GM23338 (cell line): ENCODE measurements around the gene MT1A. TPM values are rescaled to one million over a fixed set of nuclear protein-coding genes. Genes with fewer than 3 reads are reported as not detected.

Source experiments
- ATAC-seq: fragments of 200-7000 bp; cut with Tn5 transposase; 3 replicates; pipeline ENCODE4 v1.9.1; 2020
- DNase-seq: peaks from one replicate; pipeline ENCODE4 v3.0.0-alpha.2; 2015; ENCODE audit warnings: low spot score
- H2AFZ ChIP-seq: fragments of 200-600 bp; sonication (generic); 2 replicates; pipeline ENCODE4 v1.8.0; 2016; ENCODE audit warnings: antibody characterized with exemption, mild to moderate bottlenecking, moderate library complexity
- H3F3A ChIP-seq: fragments of 200-600 bp; sonication (generic); replicated peaks from 2 replicates; pipeline ENCODE4 v1.8.0; 2017; ENCODE audit warnings: antibody characterized with exemption, mixed run types, low read depth
- H3K27ac ChIP-seq: fragments of 200-600 bp; sonication (generic); 2 replicates; pipeline ENCODE4 v1.6.1; 2016; ENCODE audit warnings: low read depth
- H3K27me3 ChIP-seq: fragments of 200-600 bp; sonication (generic); 2 replicates; pipeline ENCODE4 v1.8.0; 2016; ENCODE audit warnings: mild to moderate bottlenecking, mixed run types, moderate library complexity; ENCODE audit not compliant: insufficient read depth
- H3K36me3 ChIP-seq: fragments of 200-600 bp; sonication (generic); 2 replicates; pipeline ENCODE4 v1.8.0; 2016; ENCODE audit warnings: mild to moderate bottlenecking; ENCODE audit not compliant: insufficient read depth
- H3K4me1 ChIP-seq: fragments of 200-600 bp; sonication (generic); 2 replicates; pipeline ENCODE4 v1.8.0; 2016; ENCODE audit warnings: mild to moderate bottlenecking, moderate library complexity; ENCODE audit not compliant: insufficient read depth
- H3K4me2 ChIP-seq: fragments of 200-600 bp; sonication (generic); 2 replicates; pipeline ENCODE4 v1.7.1; 2017; ENCODE audit warnings: mixed run types
- H3K4me3 ChIP-seq: fragments of 200-600 bp; sonication (generic); 2 replicates; pipeline ENCODE4 v1.6.1; 2016; ENCODE audit warnings: mixed run types
- H3K79me2 ChIP-seq: fragments of 200-600 bp; sonication (generic); replicated peaks from 2 replicates; pipeline ENCODE4 v1.8.0; 2017; ENCODE audit warnings: mild to moderate bottlenecking; ENCODE audit not compliant: insufficient read depth
- H3K9me2 ChIP-seq: fragments of 200-600 bp; sonication (generic); 2 replicates; pipeline ENCODE4 v1.8.0; 2017; ENCODE audit not compliant: insufficient read depth
- H4K20me1 ChIP-seq: fragments of 200-600 bp; sonication (generic); replicated peaks from 2 replicates; pipeline ENCODE4 v1.8.0; 2017; ENCODE audit warnings: mild to moderate bottlenecking; ENCODE audit not compliant: insufficient read depth
- H3K27ac Mint-ChIP-seq: 2 replicates; pipeline ENCODE4 v1.8.0; 2020; ENCODE audit warnings: inconsistent platforms, mild to moderate bottlenecking, moderate library complexity, mixed read lengths
- H3K27me3 Mint-ChIP-seq: 3 replicates; pipeline ENCODE4 v1.8.0; 2022; ENCODE audit warnings: low read depth, mild to moderate bottlenecking, moderate library complexity, mixed read lengths, inconsistent platforms; ENCODE audit not compliant: insufficient read depth, poor library complexity
- H3K36me3 Mint-ChIP-seq: 3 replicates; pipeline ENCODE4 v1.8.0; 2021; ENCODE audit warnings: low read depth, mild to moderate bottlenecking, inconsistent platforms, moderate library complexity, mixed read lengths
- H3K4me1 Mint-ChIP-seq: 3 replicates; pipeline ENCODE4 v1.8.0; 2020; ENCODE audit warnings: mild to moderate bottlenecking, inconsistent platforms, mixed read lengths
- H3K4me3 Mint-ChIP-seq: 3 replicates; pipeline ENCODE4 v1.8.0; 2021; ENCODE audit warnings: moderate library complexity, mild to moderate bottlenecking, inconsistent platforms, mixed read lengths
- H3K9me3 Mint-ChIP-seq: 3 replicates; pipeline ENCODE4 v1.8.0; 2020; ENCODE audit warnings: moderate library complexity, mild to moderate bottlenecking, inconsistent platforms, mixed read lengths
- CREB1 ChIP-seq: fragments of 250-450 bp; sonication (Bioruptor Pico); IDR thresholded peaks from 2 replicates; pipeline ENCODE4 v1.5.0; 2020; ENCODE audit warnings: low read depth, mild to moderate bottlenecking, moderate library complexity
- EZH2 ChIP-seq: fragments of 200-600 bp; sonication (generic); IDR thresholded peaks from one replicate; pipeline ENCODE4 v1.8.0; 2017; ENCODE audit warnings: antibody characterized with exemption, mild to moderate bottlenecking, low read depth; ENCODE audit not compliant: unreplicated experiment
- EZH2phosphoT487 ChIP-seq: fragments of 200-600 bp; sonication (generic); IDR thresholded peaks from one replicate; pipeline ENCODE4 v1.8.1; 2018; ENCODE audit warnings: antibody characterized with exemption; ENCODE audit not compliant: unreplicated experiment
- JUNB ChIP-seq: IDR thresholded peaks from one replicate; pipeline ENCODE4 v1.6.1; 2016; ENCODE audit warnings: antibody characterized with exemption; ENCODE audit not compliant: unreplicated experiment
- NANOG ChIP-seq: IDR thresholded peaks from 2 replicates; pipeline ENCODE4 v1.6.1; 2016; ENCODE audit warnings: antibody characterized with exemption, borderline replicate concordance
- POLR2AphosphoS5 ChIP-seq: IDR thresholded peaks from 2 replicates; pipeline ENCODE4 v1.6.1; 2016; ENCODE audit warnings: antibody characterized with exemption, low read depth
- STAT1 ChIP-seq: IDR thresholded peaks from one replicate; pipeline ENCODE4 v1.6.1; 2016; ENCODE audit warnings: antibody characterized with exemption; ENCODE audit not compliant: unreplicated experiment
- ZNF114 ChIP-seq: fragments of 250-450 bp; sonication (Bioruptor Pico); IDR thresholded peaks from 2 replicates; pipeline ENCODE4 v1.5.0; 2020; ENCODE audit warnings: mild to moderate bottlenecking, moderate library complexity
- polyA plus RNA-seq: library from polyadenylated mRNA; unstranded; fragments of >200 nt; fragmentation: Nextera tagmentation; extraction: Ambion mirVana; gene quantifications from 2 replicates; pipeline ENCODE4 v1.2.1, GENCODE V29; 2016
- total RNA-seq: library from RNA; depleted of rRNA; stranded (reverse); fragments of >200 nt; shearing (Covaris generic); gene quantifications from 2 replicates; pipeline ENCODE4 v1.2.3, GENCODE V29; 2014
- TF ChIP-seq, protein P1 (sequence below), 2 experiments: fragments of 200-600 bp in 1 of 2; sonication (generic) in 1 of 2; conservative IDR thresholded peaks; 2 replicates each; pipeline versions ENCODE4 v1.5.1 to v1.6.1; 2016 to 2017; ENCODE audit warnings: antibody characterized with exemption in 2 of 2, low read depth in 2 of 2, mild to moderate bottlenecking in 2 of 2, moderate library complexity in 1 of 2
- TF ChIP-seq, protein P2 (sequence below): IDR thresholded peaks from one replicate; pipeline ENCODE4 v1.6.1; 2018; ENCODE audit warnings: antibody characterized with exemption; ENCODE audit not compliant: unreplicated experiment
- TF ChIP-seq, protein P3 (sequence below): IDR thresholded peaks from 2 replicates; pipeline ENCODE4 v1.6.1; 2016; ENCODE audit warnings: antibody characterized with exemption
- TF ChIP-seq, protein P4 (sequence below): fragments of 250-450 bp; sonication (Bioruptor Pico); IDR thresholded peaks from 2 replicates; pipeline ENCODE4 v1.5.0; 2020; ENCODE audit warnings: mild to moderate bottlenecking, moderate library complexity

Gene MT1A
- total and polyA plus RNA-seq, 2 experiments from 2014 or later = 2.5 TPM; not detected in 1

DNA sequence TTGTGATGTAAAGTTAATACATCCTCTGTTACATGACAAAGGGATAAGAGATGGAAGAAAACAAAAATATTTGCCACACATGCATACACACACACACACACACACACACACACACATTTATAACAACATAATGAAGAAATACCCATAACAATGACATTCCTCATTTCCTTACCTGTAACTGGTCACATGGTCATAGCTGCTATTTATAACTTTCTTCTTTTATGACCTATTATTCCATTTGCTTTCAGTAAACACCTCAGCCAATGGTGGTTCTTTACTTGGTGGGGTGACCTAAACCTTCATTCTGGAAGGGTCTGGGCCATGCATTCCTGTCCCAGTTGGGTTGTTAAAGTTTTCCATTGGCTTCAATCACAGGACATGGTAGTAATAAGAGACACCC, 24.8 kb upstream of the MT1A start:
- H3K27me3 ChIP-seq = peaks cover 99% of the 10 kb centered on the region
- no peak overlapping the region for H3K4me3 Mint-ChIP-seq
- peaks cover 31% of the 10 kb centered on the region for H3K4me1 Mint-ChIP-seq
- 0 out of 2 replicates have a peak, but pooled peaks cover 4% of the 10 kb centered on the region for H4K20me1 ChIP-seq
- no peak overlapping the region for H3K27ac ChIP-seq
- peaks cover 44% of the 10 kb centered on the region for H3K4me1 ChIP-seq
- H3K9me2 ChIP-seq = no peaks in the 10 kb centered on the region
- no peaks in the 10 kb centered on the region for H3K9me3 Mint-ChIP-seq
- H3K27ac Mint-ChIP-seq = no peak overlapping the region
- peaks cover 9% of the 10 kb centered on the region; the same call in 2 of the 3 replicates for H3K36me3 Mint-ChIP-seq
- H3K27me3 Mint-ChIP-seq = peaks cover 72% of the 10 kb centered on the region
- no peak overlapping the region for H3K4me3 ChIP-seq
- H3F3A ChIP-seq = peaks cover 11% of the 10 kb centered on the region; the same call in 1 of the 2 replicates
- no peak for TF ChIP-seq CREB1
- TF ChIP-seq EZH2 = no peak
- TF ChIP-seq NANOG = no peak
- TF ChIP-seq ZNF114 = no peak
- TF ChIP-seq, protein P1, sequence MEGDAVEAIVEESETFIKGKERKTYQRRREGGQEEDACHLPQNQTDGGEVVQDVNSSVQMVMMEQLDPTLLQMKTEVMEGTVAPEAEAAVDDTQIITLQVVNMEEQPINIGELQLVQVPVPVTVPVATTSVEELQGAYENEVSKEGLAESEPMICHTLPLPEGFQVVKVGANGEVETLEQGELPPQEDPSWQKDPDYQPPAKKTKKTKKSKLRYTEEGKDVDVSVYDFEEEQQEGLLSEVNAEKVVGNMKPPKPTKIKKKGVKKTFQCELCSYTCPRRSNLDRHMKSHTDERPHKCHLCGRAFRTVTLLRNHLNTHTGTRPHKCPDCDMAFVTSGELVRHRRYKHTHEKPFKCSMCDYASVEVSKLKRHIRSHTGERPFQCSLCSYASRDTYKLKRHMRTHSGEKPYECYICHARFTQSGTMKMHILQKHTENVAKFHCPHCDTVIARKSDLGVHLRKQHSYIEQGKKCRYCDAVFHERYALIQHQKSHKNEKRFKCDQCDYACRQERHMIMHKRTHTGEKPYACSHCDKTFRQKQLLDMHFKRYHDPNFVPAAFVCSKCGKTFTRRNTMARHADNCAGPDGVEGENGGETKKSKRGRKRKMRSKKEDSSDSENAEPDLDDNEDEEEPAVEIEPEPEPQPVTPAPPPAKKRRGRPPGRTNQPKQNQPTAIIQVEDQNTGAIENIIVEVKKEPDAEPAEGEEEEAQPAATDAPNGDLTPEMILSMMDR (conservative IDR thresholded peaks at IDR 0.05; ENCODE audit: low read depth in 2 of 2) = no peak
- TF ChIP-seq, protein P2, sequence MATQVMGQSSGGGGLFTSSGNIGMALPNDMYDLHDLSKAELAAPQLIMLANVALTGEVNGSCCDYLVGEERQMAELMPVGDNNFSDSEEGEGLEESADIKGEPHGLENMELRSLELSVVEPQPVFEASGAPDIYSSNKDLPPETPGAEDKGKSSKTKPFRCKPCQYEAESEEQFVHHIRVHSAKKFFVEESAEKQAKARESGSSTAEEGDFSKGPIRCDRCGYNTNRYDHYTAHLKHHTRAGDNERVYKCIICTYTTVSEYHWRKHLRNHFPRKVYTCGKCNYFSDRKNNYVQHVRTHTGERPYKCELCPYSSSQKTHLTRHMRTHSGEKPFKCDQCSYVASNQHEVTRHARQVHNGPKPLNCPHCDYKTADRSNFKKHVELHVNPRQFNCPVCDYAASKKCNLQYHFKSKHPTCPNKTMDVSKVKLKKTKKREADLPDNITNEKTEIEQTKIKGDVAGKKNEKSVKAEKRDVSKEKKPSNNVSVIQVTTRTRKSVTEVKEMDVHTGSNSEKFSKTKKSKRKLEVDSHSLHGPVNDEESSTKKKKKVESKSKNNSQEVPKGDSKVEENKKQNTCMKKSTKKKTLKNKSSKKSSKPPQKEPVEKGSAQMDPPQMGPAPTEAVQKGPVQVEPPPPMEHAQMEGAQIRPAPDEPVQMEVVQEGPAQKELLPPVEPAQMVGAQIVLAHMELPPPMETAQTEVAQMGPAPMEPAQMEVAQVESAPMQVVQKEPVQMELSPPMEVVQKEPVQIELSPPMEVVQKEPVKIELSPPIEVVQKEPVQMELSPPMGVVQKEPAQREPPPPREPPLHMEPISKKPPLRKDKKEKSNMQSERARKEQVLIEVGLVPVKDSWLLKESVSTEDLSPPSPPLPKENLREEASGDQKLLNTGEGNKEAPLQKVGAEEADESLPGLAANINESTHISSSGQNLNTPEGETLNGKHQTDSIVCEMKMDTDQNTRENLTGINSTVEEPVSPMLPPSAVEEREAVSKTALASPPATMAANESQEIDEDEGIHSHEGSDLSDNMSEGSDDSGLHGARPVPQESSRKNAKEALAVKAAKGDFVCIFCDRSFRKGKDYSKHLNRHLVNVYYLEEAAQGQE = no peak
- TF ChIP-seq EZH2phosphoT487 = no peak
- no peak for TF ChIP-seq STAT1
- no peak for TF ChIP-seq POLR2AphosphoS5
- TF ChIP-seq, protein P3, sequence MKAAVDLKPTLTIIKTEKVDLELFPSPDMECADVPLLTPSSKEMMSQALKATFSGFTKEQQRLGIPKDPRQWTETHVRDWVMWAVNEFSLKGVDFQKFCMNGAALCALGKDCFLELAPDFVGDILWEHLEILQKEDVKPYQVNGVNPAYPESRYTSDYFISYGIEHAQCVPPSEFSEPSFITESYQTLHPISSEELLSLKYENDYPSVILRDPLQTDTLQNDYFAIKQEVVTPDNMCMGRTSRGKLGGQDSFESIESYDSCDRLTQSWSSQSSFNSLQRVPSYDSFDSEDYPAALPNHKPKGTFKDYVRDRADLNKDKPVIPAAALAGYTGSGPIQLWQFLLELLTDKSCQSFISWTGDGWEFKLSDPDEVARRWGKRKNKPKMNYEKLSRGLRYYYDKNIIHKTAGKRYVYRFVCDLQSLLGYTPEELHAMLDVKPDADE = no peak
- TF ChIP-seq, protein P4, sequence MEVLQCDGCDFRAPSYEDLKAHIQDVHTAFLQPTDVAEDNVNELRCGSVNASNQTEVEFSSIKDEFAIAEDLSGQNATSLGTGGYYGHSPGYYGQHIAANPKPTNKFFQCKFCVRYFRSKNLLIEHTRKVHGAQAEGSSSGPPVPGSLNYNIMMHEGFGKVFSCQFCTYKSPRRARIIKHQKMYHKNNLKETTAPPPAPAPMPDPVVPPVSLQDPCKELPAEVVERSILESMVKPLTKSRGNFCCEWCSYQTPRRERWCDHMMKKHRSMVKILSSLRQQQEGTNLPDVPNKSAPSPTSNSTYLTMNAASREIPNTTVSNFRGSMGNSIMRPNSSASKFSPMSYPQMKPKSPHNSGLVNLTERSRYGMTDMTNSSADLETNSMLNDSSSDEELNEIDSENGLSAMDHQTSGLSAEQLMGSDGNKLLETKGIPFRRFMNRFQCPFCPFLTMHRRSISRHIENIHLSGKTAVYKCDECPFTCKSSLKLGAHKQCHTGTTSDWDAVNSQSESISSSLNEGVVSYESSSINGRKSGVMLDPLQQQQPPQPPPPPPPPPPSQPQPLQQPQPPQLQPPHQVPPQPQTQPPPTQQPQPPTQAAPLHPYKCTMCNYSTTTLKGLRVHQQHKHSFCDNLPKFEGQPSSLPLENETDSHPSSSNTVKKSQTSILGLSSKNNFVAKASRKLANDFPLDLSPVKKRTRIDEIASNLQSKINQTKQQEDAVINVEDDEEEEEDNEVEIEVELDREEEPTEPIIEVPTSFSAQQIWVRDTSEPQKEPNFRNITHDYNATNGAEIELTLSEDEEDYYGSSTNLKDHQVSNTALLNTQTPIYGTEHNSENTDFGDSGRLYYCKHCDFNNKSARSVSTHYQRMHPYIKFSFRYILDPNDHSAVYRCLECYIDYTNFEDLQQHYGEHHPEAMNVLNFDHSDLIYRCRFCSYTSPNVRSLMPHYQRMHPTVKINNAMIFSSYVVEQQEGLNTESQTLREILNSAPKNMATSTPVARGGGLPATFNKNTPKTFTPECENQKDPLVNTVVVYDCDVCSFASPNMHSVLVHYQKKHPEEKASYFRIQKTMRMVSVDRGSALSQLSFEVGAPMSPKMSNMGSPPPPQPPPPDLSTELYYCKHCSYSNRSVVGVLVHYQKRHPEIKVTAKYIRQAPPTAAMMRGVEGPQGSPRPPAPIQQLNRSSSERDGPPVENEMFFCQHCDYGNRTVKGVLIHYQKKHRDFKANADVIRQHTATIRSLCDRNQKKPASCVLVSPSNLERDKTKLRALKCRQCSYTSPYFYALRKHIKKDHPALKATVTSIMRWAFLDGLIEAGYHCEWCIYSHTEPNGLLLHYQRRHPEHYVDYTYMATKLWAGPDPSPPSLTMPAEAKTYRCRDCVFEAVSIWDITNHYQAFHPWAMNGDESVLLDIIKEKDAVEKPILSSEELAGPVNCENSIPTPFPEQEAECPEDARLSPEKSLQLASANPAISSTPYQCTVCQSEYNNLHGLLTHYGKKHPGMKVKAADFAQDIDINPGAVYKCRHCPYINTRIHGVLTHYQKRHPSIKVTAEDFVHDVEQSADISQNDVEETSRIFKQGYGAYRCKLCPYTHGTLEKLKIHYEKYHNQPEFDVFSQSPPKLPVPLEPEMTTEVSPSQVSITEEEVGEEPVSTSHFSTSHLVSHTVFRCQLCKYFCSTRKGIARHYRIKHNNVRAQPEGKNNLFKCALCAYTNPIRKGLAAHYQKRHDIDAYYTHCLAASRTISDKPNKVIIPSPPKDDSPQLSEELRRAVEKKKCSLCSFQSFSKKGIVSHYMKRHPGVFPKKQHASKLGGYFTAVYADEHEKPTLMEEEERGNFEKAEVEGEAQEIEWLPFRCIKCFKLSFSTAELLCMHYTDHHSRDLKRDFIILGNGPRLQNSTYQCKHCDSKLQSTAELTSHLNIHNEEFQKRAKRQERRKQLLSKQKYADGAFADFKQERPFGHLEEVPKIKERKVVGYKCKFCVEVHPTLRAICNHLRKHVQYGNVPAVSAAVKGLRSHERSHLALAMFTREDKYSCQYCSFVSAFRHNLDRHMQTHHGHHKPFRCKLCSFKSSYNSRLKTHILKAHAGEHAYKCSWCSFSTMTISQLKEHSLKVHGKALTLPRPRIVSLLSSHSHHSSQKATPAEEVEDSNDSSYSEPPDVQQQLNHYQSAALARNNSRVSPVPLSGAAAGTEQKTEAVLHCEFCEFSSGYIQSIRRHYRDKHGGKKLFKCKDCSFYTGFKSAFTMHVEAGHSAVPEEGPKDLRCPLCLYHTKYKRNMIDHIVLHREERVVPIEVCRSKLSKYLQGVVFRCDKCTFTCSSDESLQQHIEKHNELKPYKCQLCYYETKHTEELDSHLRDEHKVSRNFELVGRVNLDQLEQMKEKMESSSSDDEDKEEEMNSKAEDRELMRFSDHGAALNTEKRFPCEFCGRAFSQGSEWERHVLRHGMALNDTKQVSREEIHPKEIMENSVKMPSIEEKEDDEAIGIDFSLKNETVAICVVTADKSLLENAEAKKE = no peak
- no peak for TF ChIP-seq JUNB
- no peak overlapping the region for H2AFZ ChIP-seq
- H3K4me2 ChIP-seq = no peak overlapping the region
- ATAC-seq (no peak), DNase-seq (no peak)
- H3K36me3 ChIP-seq = no peaks in the 10 kb centered on the region
- H3K79me2 ChIP-seq = no peaks in the 10 kb centered on the region
